ENCODE data around the gene ARAP3. TPM values are rescaled to one million over a fixed set of nuclear protein-coding genes. Genes with fewer than 3 reads are reported as not detected.

Gene ARAP3
- total and polyA plus RNA-seq, 9 of the 15 experiments (the other 6 are each of a cell fraction or from before 2014, with no cell fraction given), result 0.83 to 25.7 (median 6.4) TPM

DNA sequence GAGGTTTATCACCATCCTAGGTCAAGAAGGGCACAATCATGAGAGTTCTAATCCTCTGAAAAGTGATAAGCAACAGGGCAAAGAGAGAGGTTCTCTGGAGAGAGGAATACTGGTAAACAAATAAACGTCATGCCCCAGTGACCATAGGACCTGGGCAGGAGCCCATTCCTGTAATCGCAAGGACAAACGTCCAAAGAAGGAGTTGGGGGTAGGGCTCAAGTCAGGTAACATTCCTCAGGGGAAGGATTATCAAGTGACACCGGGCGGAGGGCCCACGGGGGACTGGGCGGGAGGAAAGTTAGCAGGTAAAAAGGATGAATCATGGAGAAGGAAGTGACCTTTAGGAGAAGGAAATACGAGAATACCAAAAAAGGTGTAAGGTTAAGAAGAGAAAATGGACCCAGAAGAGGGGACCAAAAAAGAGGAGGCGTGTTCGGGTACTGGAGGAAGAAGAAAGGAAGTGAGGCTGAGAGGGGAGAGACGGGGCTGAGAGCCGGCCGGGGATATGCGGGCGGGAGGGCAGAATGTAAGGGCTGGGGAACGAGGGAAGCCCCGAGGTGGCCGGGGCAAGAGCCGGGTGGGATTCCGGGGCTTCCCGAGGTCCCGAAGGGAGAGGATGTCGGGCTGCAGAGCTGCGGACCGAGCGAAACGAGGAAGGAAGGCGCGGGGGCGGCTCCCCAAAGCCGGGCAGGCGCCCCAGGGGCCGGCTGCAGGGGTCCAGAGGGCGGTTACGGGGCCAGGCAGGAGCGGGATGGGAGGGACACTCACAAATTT is 63.8 kb downstream of the ARAP3 start (continued):
- TF ChIP-seq MYC (IDR thresholded peaks at IDR 0.05; ENCODE audit: low read depth, low read length) (0 out of 2 replicates have a peak, but pooled peaks have one; percentile 23), MYC (CRISPR knock-in tag; IDR thresholded peaks at IDR 0.05; ENCODE audit: borderline replicate concordance, low read depth) (no peak), POLR2AphosphoS5 (IDR thresholded peaks at IDR 0.05; ENCODE audit: control insufficient read depth, insufficient read depth, low read depth, low read length) (peak; percentile 19; the same call in 1 of the 2 replicates), HDAC3 (IDR thresholded peaks at IDR 0.05; ENCODE audit: borderline replicate concordance, partially characterized antibody) (no peak), TEAD4 (IDR thresholded peaks at IDR 0.05; ENCODE audit: low read length) (peak; percentile 61), TEAD4 (CRISPR knock-in tag; IDR thresholded peaks at IDR 0.05; ENCODE audit: borderline replicate concordance) (no peak), MAZ (CRISPR knock-in tag; conservative IDR thresholded peaks at IDR 0.05 in 1 of 2, IDR thresholded peaks at IDR 0.05 in 1 of 2) (peak in 1 of 2 experiments; percentile 57; a peak in 2 of 4 replicates), MTA1 (IDR thresholded peaks at IDR 0.05; ENCODE audit: borderline replicate concordance) (0 out of 2 replicates have a peak, but pooled peaks have one; percentile 29), ZNF316 (IDR thresholded peaks at IDR 0.05) (peak; percentile 13; the same call in 1 of the 2 replicates), NFATC3 (IDR thresholded peaks at IDR 0.05) (peak; percentile 38; the same call in 1 of the 2 replicates), MTA2 (IDR thresholded peaks at IDR 0.05; ENCODE audit: low read depth) (0 out of 2 replicates have a peak, but pooled peaks have one; percentile 19), KLF13 (tag; IDR thresholded peaks at IDR 0.05; ENCODE audit: borderline replicate concordance, low read depth) (no peak), ATF1 (CRISPR knock-in tag; IDR thresholded peaks at IDR 0.05) (no peak), ATF1 (tag; IDR thresholded peaks at IDR 0.05) (peak; percentile 18; the same call in 1 of the 2 replicates), NCOA1 (IDR thresholded peaks at IDR 0.05; ENCODE audit: low read depth) (peak; percentile 91), CC2D1A (IDR thresholded peaks at IDR 0.05) (peak; percentile 36; the same call in 1 of the 2 replicates), ZBED1 (IDR thresholded peaks at IDR 0.05) (no peak)
- TF ChIP-seq, protein P1, sequence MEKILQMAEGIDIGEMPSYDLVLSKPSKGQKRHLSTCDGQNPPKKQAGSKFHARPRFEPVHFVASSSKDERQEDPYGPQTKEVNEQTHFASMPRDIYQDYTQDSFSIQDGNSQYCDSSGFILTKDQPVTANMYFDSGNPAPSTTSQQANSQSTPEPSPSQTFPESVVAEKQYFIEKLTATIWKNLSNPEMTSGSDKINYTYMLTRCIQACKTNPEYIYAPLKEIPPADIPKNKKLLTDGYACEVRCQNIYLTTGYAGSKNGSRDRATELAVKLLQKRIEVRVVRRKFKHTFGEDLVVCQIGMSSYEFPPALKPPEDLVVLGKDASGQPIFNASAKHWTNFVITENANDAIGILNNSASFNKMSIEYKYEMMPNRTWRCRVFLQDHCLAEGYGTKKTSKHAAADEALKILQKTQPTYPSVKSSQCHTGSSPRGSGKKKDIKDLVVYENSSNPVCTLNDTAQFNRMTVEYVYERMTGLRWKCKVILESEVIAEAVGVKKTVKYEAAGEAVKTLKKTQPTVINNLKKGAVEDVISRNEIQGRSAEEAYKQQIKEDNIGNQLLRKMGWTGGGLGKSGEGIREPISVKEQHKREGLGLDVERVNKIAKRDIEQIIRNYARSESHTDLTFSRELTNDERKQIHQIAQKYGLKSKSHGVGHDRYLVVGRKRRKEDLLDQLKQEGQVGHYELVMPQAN (IDR thresholded peaks at IDR 0.05; ENCODE audit: borderline replicate concordance), result peak; percentile 78
- TF ChIP-seq, protein P2, sequence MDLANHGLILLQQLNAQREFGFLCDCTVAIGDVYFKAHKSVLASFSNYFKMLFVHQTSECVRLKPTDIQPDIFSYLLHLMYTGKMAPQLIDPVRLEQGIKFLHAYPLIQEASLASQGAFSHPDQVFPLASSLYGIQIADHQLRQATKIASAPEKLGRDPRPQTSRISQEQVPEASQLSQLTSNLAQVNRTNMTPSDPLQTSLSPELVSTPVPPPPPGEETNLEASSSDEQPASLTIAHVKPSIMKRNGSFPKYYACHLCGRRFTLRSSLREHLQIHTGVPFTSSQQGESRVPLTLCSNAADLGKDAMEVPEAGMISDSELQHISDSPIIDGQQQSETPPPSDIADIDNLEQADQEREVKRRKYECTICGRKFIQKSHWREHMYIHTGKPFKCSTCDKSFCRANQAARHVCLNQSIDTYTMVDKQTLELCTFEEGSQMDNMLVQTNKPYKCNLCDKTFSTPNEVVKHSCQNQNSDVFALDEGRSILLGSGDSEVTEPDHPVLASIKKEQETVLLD (IDR thresholded peaks at IDR 0.05), result peak; percentile 60; the same call in 1 of the 2 replicates
- TF ChIP-seq, protein P3, sequence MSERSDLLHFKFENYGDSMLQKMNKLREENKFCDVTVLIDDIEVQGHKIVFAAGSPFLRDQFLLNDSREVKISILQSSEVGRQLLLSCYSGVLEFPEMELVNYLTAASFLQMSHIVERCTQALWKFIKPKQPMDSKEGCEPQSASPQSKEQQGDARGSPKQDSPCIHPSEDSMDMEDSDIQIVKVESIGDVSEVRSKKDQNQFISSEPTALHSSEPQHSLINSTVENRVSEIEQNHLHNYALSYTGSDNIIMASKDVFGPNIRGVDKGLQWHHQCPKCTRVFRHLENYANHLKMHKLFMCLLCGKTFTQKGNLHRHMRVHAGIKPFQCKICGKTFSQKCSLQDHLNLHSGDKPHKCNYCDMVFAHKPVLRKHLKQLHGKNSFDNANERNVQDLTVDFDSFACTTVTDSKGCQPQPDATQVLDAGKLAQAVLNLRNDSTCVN (CRISPR knock-in tag; IDR thresholded peaks at IDR 0.05), result 0 out of 2 replicates have a peak, but pooled peaks have one; percentile 32

All from K562 (cell line).